ENCODE results near the gene FAM168A.

Gene FAM168A

GRCh38 chr11:73384531-73384871 lies 213.4 kb downstream of the FAM168A start:
- no peak for DNase-seq

- DNase-seq = no peak
Measured at GRCh38 chr11:73384125-73384441, 213.8 kb downstream of the FAM168A start.

- no peak for DNase-seq
Measured at GRCh38 chr11:73383249-73384124, 214.4 kb downstream of the FAM168A start.

GRCh38 chr11:73382747-73383146 lies 215.2 kb downstream of the FAM168A start:
- DNase-seq = no peak

- no peak for DNase-seq
Measured at GRCh38 chr11:73382183-73382582, 215.7 kb downstream of the FAM168A start.

GRCh38 chr11:73381589-73381988 lies 216.3 kb downstream of the FAM168A start:
- no peak for DNase-seq

GRCh38 chr11:73380897-73381410 lies 217.0 kb downstream of the FAM168A start:
- DNase-seq = no peak

- DNase-seq = no peak
Measured at GRCh38 chr11:73380331-73380730, 217.6 kb downstream of the FAM168A start.

- no peak for DNase-seq
Measured at GRCh38 chr11:73379189-73379880, 218.6 kb downstream of the FAM168A start.

GRCh38 chr11:73376803-73377629 lies 220.9 kb downstream of the FAM168A start:
- peak; percentile 37 for DNase-seq

- peak; percentile 88 for DNase-seq
Measured at GRCh38 chr11:73376160-73376802, 221.6 kb downstream of the FAM168A start, which contains the start of gene RELT. TSS of gene RELT (plus strand) at chr11:73376399. CDS start at chr11:73389137, 12,738 bp downstream.

GRCh38 chr11:73375830-73376159 lies 222.1 kb downstream of the FAM168A start:
- DNase-seq = no peak

- DNase-seq = no peak
Measured at GRCh38 chr11:73374151-73374550, 223.8 kb downstream of the FAM168A start.

GRCh38 chr11:73372375-73372993 lies 225.4 kb downstream of the FAM168A start:
- no peak for DNase-seq

GRCh38 chr11:73367482-73368024 lies 230.4 kb downstream of the FAM168A start:
- DNase-seq = no peak

GRCh38 chr11:73366953-73367352 lies 231.0 kb downstream of the FAM168A start:
- DNase-seq = no peak

- no peak for DNase-seq
Measured at GRCh38 chr11:73366265-73366610, 231.7 kb downstream of the FAM168A start.

GRCh38 chr11:73365352-73366264 lies 232.3 kb downstream of the FAM168A start:
- DNase-seq = no peak

- DNase-seq = no peak
Measured at GRCh38 chr11:73363147-73363546, 234.8 kb downstream of the FAM168A start.

GRCh38 chr11:73361953-73362776 lies 235.7 kb downstream of the FAM168A start:
- DNase-seq = no peak
